Right renal cortex interstitium (tissue), 3 donors: ENCODE measurements around the gene HTT-AS. TPM values are rescaled to one million over a fixed set of nuclear protein-coding genes. Genes with fewer than 3 reads are reported as not detected.
"Not testable (repeated sequence)": the region's sequence is repeated elsewhere in the genome, so short reads cannot be mapped to it uniquely, and the experiment has no call there.

Experiments used
- DNase-seq, 3 donors: peaks; one replicate each; pipeline ENCODE4 v3.0.0-alpha.2; 2013; ENCODE audit warnings: low read depth in 3 of 3, low spot score in 2 of 3
- polyA plus RNA-seq, 3 donors: library from polyadenylated mRNA; unstranded; fragments of 120-200 nt; gene quantifications; one replicate each; pipeline ENCODE4 v1.2.1, GENCODE V29; 2013; ENCODE audit not compliant: insufficient read length in 3 of 3

The HTT-AS gene
- not detected for polyA plus RNA-seq

GRCh38 chr4:3074078-3074845, at the start of gene HTT-AS, which contains the start of gene HTT:
Gene HTT-AS, minus strand, starts transcription at chr4:3074538.
Gene HTT, plus strand, starts transcription at chr4:3074681. Its CDS starts 145 bp downstream, at chr4:3074826.
- peak; percentile 88 to 95 (median 92) for DNase-seq

DNA sequence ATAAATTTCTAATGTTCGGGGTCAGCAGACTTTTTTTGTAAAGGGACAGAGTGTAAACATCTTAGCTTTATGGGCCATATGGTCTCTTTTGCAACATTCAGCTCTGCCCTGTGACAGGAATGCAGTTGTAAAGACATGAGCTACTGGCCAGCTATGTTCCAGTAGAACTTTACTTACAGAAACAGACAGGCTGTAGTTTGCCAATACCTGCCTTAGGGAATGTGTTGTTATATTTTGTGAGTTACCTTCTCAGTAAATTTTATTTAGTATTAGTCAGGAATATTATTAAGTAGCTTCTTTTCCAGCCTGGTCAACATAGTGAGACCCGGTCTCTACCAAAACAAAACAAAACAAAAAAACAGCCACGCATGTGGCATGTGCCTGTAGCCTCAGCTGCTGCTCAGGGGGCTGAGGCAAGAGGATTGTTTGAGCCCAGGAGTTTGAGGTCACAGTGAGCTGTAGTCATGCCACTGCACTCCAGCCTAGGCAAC, 48.9 kb upstream of the HTT-AS start:
- DNase-seq, result peak in 1 of 3 donors; percentile 26

- DNase-seq, result peak in 1 of 3 donors; percentile 12
Observed at GRCh38 chr4:3122081-3122563, 47.8 kb upstream of the HTT-AS start.

- no peak for DNase-seq
Observed at GRCh38 chr4:3121596-3121995, 47.3 kb upstream of the HTT-AS start.

- DNase-seq, result no peak
Observed at GRCh38 chr4:3121110-3121509, 46.8 kb upstream of the HTT-AS start.

GRCh38 chr4:3119464-3119863, 45.1 kb upstream of the HTT-AS start:
- DNase-seq, result no peak

DNA sequence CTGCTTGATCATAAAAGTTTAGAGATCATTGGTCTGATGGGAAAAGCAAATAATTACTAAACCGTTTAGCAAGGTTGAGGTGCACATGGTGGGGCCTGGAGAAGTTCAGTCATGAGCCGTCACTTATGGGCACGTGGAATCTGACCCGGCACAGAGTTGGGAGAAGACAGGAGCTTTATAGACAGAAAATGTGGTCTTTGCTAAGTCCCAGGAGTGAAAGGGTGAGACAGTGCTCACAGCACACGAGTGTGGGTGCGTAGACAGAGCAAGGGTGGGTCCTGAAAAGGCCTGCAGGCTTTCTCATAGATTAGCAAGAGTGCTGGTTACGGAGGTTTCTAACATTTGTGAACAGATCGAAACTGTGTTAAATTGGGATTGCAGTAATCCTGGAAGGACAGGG, 44.0 kb upstream of the HTT-AS start:
- no peak for DNase-seq

DNA sequence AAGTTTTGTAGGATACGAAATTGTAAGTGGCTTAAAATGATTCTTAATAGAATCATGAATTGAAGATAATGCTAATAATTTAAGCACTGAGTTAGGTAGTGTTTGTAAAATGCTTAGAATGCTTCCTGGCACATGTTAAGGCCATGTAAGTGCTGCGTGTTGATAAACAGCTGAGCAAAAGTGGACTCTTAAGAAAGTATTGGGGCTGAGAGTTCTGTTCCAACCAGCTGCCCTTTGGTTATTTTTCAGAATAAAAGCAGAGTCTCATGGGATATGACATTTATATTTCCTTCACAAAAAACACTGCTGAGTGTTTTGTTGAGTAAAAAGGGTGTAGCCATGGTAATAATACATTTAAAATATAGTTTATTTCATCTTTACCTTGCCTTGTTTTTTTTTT, 42.6 kb upstream of the HTT-AS start:
- DNase-seq, result no peak

GRCh38 chr4:3115637-3116270, 41.4 kb upstream of the HTT-AS start:
- no peak for DNase-seq

DNA sequence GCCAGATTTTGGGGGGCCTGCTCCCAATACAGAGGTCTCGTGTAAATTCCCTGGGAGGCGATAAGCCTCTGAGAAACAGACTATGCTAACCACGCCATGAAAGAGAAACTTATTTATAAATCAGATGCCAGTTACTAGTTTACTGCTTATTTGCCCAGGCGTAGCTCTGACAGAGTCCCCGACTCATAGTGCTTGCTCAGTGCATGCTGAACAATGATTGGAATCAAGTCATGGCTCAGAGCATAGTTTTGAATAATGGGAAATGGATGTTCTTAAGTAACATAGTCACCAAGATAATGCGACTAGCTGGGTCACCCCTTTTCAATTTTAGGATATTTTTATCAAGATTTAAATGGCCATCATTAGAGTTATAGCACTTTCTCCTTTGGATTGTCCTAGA, 40.0 kb upstream of the HTT-AS start:
- DNase-seq, result no peak

GRCh38 chr4:3112609-3113469, 38.5 kb upstream of the HTT-AS start:
- no peak for DNase-seq

- no peak for DNase-seq
Observed at GRCh38 chr4:3112201-3112600, 37.9 kb upstream of the HTT-AS start.

DNA sequence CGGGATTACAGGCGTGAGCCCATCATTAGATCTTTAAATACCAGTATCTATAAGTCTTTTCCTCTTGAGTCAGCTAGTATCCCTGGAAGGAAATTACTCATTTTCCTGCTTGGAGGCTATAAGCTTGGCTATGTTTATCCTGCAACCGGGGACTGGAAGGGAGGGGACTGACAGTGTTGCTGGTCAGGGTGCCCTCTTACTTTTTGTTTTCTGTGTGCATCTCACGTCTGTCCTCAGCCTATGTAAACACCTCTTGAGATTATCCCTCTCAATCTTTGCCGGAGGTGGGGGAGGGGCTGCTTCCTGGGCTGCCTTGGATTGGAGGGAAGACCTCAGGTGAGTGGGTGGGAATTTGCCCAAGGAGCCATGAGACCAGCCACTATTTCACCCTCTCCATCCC, 37.1 kb upstream of the HTT-AS start:
- no peak for DNase-seq

- no peak for DNase-seq
Observed at GRCh38 chr4:3108211-3108610, 33.9 kb upstream of the HTT-AS start.

- DNase-seq, result no peak
Observed at GRCh38 chr4:3107691-3108121, 33.4 kb upstream of the HTT-AS start.

- no peak for DNase-seq
Observed at GRCh38 chr4:3107271-3107670, 32.9 kb upstream of the HTT-AS start.

DNA sequence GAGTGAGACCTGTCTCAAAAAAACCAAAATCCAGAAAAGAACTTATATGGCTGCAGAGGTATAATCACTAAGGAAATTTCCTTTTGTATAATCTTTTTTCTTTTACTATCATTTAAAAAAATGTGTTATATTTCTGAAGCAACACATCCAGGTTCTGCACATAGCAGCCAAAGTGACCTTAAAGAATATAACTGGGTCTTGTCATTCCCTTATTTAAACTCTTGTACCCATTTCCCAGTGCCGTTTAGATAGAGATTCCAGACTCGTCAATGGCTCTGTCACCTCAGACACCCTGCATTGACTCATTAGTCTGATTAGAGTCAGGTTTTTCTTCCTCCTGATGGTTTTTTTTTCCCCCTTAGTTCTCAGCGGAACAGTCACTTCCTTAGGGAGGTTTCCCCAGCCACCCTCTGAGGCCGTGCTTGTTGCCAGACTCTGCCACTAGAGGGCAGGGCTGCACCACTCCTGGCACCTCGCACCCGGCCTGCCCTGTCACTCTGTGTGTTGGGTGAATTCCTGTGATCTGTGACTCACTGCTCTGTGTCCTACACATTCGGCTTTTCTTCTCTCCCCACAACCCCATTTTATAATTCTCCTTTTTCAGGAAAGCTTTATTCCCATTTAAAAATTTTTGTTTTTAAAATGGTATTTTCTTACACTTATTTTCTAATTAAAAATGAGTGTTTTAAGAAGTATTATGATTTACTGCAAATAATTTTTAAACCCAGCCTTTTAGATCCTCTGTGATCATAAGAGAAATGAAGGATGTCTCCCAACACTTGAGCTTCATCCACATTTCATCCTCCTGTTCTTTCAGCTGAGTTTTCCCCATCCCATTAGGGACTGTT, 32.2 kb upstream of the HTT-AS start:
- DNase-seq, result peak in 2 of 3 donors; percentile 49 to 52

- DNase-seq, result no peak
Observed at GRCh38 chr4:3098346-3098745, 24.0 kb upstream of the HTT-AS start.

DNA sequence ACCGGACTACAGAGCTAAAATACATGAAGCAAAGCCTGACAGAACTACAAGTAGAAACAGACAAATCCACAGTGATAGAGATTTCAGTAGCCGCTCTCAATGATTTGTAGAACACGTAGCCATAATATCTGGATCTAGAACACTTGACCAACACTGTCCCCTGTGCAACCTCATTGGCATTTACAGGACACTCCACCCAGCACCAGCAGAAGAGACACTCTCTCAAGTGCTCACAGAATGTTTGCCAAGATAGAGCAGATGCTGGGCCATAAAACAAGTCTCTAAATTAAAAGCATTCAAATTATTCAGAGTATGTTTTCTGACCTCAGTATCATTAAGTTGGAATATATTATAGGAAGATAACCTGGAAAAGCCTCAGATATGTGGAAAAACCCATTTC, 21.9 kb upstream of the HTT-AS start:
- DNase-seq, result no peak

DNA sequence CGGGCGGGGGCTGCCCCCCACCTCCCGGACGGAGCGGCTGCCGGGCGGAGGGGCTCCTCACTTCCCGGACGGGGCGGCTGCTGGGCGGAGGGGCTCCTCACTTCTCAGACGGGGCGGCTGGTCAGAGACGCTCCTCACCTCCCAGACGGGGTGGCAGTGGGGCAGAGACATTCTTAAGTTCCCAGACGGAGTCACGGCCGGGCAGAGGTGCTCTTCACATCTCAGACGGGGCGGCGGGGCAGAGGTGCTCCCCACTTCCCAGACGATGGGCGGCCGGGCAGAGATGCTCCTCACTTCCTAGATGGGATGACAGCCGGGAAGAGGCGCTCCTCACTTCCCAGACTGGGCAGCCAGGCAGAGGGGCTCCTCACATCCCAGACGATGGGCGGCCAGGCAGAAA, 20.4 kb upstream of the HTT-AS start:
- not testable (repeated sequence) for DNase-seq
